Measurements from ENCODE around the gene MOCOS. TPM values are rescaled to one million over a fixed set of nuclear protein-coding genes. Genes with fewer than 3 reads are reported as not detected.

Gene MOCOS
- total and polyA plus RNA-seq, 2 of the 13 experiments (the other 11 are each of a cell fraction or from before 2014, with no cell fraction given): 7.7 to 15.4 TPM

DNA sequence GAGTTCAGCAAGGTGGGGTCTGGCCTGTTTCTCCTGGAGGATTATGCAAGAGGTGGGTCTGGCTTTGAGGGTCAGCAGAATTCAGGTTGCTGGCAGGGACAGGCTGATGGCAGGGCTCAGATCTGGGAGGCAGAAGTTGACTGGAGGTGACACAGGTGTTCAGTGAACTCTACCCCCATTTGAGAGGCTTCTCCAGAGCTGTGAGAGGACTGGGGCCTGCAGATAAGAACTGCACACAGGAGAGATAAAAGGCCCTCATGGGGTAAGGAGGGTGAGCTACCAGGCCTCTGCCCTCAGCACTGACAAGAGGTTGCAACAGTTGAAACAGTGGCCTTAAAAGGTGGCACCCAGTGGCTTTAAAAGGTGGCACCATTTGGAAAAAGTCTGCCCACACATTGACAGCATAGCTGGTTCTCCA is 13.1 kb downstream of the MOCOS start:
- no peak overlapping the region for H3K9ac ChIP-seq (ENCODE audit: insufficient read depth, low read depth, low read length)
- BruUV-seq (replicated peaks): no TSS peak
- peaks cover 3 to 17% of the 10 kb centered on the region in 2 experiments; a peak in 1 of 5 replicates for H3K36me3 ChIP-seq (replicated peaks in 1 of 2; ENCODE audit: control insufficient read depth in 1 of 2, insufficient read depth in 2 of 2, low read length in 2 of 2)
- H3K4me3 ChIP-seq (replicated peaks in 1 of 3; ENCODE audit: insufficient read depth in 1 of 3, low read depth in 2 of 3, low read length in 3 of 3): no peak overlapping the region
- FAIRE-seq: no peak
- no peak overlapping the region for H3K27ac ChIP-seq (ENCODE audit: extremely low read length, insufficient read depth, low read length)
- H4K20me1 ChIP-seq (ENCODE audit: insufficient read depth, low read length): no peaks in the 10 kb centered on the region
- peaks cover 5% of the 10 kb centered on the region; the same call in 1 of the 2 replicates for H3K4me1 ChIP-seq (ENCODE audit: insufficient read depth, low read length)
- no peak overlapping the region for H2AFZ ChIP-seq (ENCODE audit: low read length)
- in situ Hi-C loops (cut with HindIII; ENCODE audit: extremely low pct_ligation_motif_present, low pct_unique_long_range_greater_than_20kb) (no loop called here), intact Hi-C loops (cut with micrococcal nuclease; ENCODE audit: unreplicated experiment) (no loop called here)
- H3K27me3 ChIP-seq (ENCODE audit: control insufficient read depth in 1 of 2, insufficient read depth in 2 of 2, low read length in 2 of 2): no peaks in the 10 kb centered on the region
- POLR2A ChIA-PET: interaction anchor here (1.3 kb wide), 1 partner anchor 12 kb away, joined by 3 read pairs; no protein-coding TSS in a partner anchor
- CTCF ChIA-PET (ENCODE audit: low intra/inter-chr PET ratio, low total read pairs): no interaction called here
- no peak for DNase-seq (ENCODE audit: low spot score)
- H3K9me3 ChIP-seq (ENCODE audit: low read length): no peaks in the 10 kb centered on the region
- ATAC-seq: peak; percentile 33
- H3K79me2 ChIP-seq (ENCODE audit: insufficient read depth, low read length): no peaks in the 10 kb centered on the region
- TF ChIP-seq ZNF12 (CRISPR knock-in tag; IDR thresholded peaks at IDR 0.05): no peak
- H3K4me2 ChIP-seq (ENCODE audit: low read depth, low read length): no peak overlapping the region

DNA sequence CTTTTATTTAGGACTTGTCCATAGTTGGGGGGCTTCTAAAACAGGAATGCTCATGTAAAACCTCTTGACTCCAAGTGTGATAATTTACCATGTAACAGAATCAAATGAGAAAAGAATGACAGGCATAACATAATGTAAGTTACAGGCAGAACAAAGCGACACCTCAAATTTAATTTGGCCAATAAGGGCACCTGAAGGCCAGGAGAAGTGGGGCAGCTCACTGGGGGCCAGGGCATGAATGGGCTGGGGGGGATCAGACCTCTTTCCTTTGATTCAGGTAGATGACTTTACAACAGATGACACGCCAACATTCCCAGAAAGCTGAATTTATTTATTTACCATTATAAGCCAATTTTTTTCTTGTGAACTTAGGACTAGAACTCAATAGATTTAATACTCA is 14.5 kb downstream of the MOCOS start:
- Histone ChIP-seq H3K9me3 (ENCODE audit: low read length) (no peaks in the 10 kb centered on the region), H4K20me1 (ENCODE audit: insufficient read depth, low read length) (no peaks in the 10 kb centered on the region), H3K79me2 (ENCODE audit: insufficient read depth, low read length) (no peaks in the 10 kb centered on the region), H3K36me3 (replicated peaks in 1 of 2; ENCODE audit: control insufficient read depth in 1 of 2, insufficient read depth in 2 of 2, low read length in 2 of 2) (peaks cover 6 to 13% of the 10 kb centered on the region in 2 experiments; a peak in 3 of 5 replicates), H2AFZ (ENCODE audit: low read length) (no peak overlapping the region), H3K27ac (ENCODE audit: extremely low read length, insufficient read depth, low read length) (no peak overlapping the region), H3K4me3 (replicated peaks in 1 of 3; ENCODE audit: insufficient read depth in 1 of 3, low read depth in 2 of 3, low read length in 3 of 3) (no peak overlapping the region), H3K4me1 (ENCODE audit: insufficient read depth, low read length) (peaks cover 6% of the 10 kb centered on the region; the same call in 1 of the 2 replicates), H3K9ac (ENCODE audit: insufficient read depth, low read depth, low read length) (no peak overlapping the region), H3K4me2 (ENCODE audit: low read depth, low read length) (no peak overlapping the region), H3K27me3 (ENCODE audit: control insufficient read depth in 1 of 2, insufficient read depth in 2 of 2, low read length in 2 of 2) (no peaks in the 10 kb centered on the region)
- in situ Hi-C loops (cut with HindIII; ENCODE audit: extremely low pct_ligation_motif_present, low pct_unique_long_range_greater_than_20kb) (no loop called here), intact Hi-C loops (cut with micrococcal nuclease; ENCODE audit: unreplicated experiment) (no loop called here)
- DNase-seq (ENCODE audit: low spot score): no peak
- 100% methylated on average over 2 of the region's 2 CpGs for WGBS (ENCODE audit: low lambda C conversion rate)
- POLR2A ChIA-PET: no interaction called here
- no peak for FAIRE-seq
- CTCF ChIA-PET (ENCODE audit: low intra/inter-chr PET ratio, low total read pairs): no interaction called here
- no TSS peak for BruUV-seq (replicated peaks)
- ATAC-seq: no peak
- TF ChIP-seq MED1 (CRISPR knock-in tag; IDR thresholded peaks at IDR 0.05) (no peak), NFIB (CRISPR knock-in tag; IDR thresholded peaks at IDR 0.05; ENCODE audit: borderline replicate concordance) (no peak), ZNF788 (CRISPR knock-in tag; IDR thresholded peaks at IDR 0.05; ENCODE audit: borderline replicate concordance) (no peak), ZIK1 (CRISPR knock-in tag; IDR thresholded peaks at IDR 0.05; ENCODE audit: borderline replicate concordance, low read depth) (no peak), SAFB2 (CRISPR knock-in tag; IDR thresholded peaks at IDR 0.05; ENCODE audit: borderline replicate concordance, low read depth) (no peak), WIZ (CRISPR knock-in tag; IDR thresholded peaks at IDR 0.05) (no peak)
- TF ChIP-seq, protein P1, sequence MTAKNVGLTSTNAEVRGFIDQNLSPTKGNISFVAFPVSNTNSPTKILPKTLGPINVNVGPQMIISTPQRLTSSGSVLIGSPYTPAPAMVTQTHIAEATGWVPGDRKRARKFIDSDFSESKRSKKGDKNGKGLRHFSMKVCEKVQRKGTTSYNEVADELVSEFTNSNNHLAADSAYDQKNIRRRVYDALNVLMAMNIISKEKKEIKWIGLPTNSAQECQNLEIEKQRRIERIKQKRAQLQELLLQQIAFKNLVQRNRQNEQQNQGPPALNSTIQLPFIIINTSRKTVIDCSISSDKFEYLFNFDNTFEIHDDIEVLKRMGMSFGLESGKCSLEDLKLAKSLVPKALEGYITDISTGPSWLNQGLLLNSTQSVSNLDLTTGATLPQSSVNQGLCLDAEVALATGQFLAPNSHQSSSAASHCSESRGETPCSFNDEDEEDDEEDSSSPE (CRISPR knock-in tag; IDR thresholded peaks at IDR 0.05): no peak
- TF ChIP-seq, protein P2, sequence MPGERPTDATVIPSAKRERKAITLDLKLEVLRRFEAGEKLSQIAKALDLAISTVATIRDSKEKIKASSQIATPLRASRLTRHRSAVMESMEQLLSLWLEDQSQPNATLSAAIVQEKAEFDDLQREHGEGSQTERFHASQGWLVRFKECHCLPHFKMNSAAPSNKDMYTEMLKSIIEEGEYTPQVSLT (CRISPR knock-in tag; IDR thresholded peaks at IDR 0.05; ENCODE audit: borderline replicate concordance, low read depth): no peak
- TF ChIP-seq, protein P3, sequence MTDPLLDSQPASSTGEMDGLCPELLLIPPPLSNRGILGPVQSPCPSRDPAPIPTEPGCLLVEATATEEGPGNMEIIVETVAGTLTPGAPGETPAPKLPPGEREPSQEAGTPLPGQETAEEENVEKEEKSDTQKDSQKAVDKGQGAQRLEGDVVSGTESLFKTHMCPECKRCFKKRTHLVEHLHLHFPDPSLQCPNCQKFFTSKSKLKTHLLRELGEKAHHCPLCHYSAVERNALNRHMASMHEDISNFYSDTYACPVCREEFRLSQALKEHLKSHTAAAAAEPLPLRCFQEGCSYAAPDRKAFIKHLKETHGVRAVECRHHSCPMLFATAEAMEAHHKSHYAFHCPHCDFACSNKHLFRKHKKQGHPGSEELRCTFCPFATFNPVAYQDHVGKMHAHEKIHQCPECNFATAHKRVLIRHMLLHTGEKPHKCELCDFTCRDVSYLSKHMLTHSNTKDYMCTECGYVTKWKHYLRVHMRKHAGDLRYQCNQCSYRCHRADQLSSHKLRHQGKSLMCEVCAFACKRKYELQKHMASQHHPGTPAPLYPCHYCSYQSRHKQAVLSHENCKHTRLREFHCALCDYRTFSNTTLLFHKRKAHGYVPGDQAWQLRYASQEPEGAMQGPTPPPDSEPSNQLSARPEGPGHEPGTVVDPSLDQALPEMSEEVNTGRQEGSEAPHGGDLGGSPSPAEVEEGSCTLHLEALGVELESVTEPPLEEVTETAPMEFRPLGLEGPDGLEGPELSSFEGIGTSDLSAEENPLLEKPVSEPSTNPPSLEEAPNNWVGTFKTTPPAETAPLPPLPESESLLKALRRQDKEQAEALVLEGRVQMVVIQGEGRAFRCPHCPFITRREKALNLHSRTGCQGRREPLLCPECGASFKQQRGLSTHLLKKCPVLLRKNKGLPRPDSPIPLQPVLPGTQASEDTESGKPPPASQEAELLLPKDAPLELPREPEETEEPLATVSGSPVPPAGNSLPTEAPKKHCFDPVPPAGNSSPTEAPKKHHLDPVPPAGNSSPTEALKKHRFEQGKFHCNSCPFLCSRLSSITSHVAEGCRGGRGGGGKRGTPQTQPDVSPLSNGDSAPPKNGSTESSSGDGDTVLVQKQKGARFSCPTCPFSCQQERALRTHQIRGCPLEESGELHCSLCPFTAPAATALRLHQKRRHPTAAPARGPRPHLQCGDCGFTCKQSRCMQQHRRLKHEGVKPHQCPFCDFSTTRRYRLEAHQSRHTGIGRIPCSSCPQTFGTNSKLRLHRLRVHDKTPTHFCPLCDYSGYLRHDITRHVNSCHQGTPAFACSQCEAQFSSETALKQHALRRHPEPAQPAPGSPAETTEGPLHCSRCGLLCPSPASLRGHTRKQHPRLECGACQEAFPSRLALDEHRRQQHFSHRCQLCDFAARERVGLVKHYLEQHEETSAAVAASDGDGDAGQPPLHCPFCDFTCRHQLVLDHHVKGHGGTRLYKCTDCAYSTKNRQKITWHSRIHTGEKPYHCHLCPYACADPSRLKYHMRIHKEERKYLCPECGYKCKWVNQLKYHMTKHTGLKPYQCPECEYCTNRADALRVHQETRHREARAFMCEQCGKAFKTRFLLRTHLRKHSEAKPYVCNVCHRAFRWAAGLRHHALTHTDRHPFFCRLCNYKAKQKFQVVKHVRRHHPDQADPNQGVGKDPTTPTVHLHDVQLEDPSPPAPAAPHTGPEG (CRISPR knock-in tag; IDR thresholded peaks at IDR 0.05): no peak
